Amygdala (tissue), 56 donors: Measurements from ENCODE around the gene UBE2M.

ENCODE experiments used
- DNase-seq, 56 donors: peaks; one replicate each; lab custom pipeline; 2025; lab: John Stamatoyannopoulos, UW

The UBE2M gene

DNA sequence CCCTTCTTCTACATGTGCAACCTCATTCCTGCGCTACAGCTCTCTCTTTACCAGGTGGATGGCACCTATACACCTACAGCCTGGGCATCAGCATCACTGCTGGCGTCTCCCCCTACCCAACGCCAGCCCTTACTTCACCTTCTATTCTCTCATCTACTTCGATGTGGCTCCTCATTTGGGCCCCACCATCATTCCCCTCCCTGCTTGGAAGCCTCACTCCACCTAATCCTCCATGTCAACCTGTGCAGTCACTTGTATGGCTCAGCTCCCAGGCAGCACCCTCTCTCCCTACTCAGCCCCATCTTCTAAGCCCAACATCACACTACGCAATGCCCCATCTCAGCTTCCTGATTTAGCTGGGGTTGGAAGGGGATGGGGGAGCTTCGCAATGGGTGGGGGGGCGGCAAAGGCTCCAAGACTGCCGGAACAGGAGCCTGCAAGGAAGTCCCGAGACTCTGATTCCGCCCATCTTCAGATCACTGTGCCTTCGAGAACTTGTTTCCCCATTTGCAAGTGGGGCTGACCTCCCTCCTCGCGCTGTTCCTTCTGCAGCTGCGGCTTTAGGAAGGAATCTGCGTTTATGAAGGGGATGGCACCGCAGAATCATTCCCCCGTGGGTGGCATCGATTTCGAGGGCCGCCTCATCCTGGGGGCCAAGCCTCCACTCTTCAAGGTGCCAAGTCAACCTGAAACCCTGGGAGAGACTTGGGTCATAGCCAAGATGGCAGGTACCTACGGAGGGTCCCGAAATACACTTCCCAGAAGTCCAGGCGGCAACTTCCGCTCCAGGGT is 13.8 kb upstream of the UBE2M start:
- no peak for DNase-seq

DNA sequence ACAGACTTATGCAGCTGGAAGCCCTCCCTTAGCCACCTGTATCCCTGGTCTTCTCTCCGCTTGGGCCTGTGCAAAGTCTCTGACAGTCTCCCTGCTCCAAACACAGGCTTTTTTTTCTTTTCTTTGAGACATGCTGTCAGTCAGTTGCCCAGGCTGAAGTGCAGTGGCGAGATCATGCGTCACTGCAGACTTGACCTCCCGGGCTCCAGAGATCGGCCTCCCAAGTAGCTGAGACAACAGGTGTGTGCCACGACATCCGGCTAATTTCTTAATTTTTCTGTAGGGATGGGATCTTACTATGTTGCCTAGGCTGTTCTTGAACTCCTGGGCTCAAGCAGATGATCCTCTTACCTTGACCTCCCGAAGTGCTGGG is 13.2 kb upstream of the UBE2M start:
- DNase-seq = no peak

DNA sequence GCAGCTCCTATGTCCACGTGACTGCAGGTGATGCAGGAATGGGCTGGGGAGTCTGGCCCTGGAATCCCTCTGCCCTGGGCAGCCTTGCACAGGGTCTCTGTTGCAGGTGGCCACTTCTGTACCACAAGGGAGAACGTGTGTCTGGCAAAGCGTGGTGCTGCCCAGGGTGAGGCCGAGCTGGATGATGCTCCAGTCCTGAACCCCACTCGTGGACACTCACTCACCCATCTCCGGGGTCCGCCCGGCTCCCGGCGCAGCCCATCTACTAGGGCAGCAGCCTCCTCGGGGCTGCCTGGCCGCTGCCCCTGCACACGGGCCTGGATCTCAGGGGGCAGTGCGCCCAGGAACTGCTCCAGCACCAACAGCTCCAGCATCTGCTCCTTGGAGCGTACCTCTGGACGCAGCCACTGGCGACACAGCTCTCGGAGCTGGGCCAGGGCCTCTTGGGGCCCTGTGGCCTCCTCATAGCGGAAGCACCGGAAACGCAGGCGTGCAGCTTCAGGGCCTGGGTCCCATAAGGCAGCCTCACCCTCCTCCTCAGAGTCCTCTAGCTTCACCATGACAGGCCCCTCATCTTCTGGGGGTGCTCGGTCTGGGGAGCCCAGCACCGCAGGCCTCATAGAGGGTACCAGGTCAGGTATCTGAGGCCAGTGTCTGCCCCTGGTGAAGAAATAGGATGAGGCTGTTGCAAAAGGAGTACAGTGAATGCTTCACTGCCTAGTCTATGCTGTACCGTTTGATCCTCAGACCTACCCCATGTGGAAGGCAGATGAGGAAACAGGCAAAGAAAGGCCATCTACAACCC is 12.6 kb upstream of the UBE2M start:
- no peak for DNase-seq

DNA sequence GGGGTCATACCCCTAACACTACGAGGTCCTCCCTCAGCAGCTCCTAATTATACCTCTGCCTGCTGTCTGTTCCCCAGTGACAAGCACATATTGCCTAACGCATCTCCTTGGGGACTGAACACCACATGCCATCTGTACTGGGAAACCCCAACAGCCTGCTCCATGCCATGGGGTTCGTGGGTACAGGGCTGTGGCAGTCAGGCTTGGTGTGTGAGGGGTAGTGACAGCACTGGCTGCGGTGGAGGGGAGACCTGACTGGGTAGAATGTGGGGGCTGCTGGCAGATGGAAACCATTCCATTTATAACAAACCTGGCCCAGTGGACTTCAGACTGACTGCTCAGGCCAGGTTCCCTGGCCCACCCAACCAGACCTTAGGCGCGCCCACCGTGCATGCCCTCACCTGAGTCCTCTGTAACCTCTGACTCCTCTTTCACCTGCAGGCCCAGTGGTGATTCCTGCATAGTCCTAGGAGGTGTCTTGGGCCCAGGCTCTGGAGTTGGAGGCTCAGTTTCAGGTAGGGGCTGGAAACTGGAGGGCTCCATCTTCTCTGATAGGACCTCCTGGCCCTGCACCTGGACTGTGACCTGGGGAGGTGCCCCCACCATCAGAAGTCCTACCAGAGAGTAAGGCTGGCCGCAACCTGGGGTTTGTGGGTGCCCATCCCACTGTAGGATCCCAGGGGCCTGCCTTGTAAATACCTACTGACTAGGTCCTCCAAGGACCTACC is 11.7 kb upstream of the UBE2M start:
- DNase-seq = no peak

DNA sequence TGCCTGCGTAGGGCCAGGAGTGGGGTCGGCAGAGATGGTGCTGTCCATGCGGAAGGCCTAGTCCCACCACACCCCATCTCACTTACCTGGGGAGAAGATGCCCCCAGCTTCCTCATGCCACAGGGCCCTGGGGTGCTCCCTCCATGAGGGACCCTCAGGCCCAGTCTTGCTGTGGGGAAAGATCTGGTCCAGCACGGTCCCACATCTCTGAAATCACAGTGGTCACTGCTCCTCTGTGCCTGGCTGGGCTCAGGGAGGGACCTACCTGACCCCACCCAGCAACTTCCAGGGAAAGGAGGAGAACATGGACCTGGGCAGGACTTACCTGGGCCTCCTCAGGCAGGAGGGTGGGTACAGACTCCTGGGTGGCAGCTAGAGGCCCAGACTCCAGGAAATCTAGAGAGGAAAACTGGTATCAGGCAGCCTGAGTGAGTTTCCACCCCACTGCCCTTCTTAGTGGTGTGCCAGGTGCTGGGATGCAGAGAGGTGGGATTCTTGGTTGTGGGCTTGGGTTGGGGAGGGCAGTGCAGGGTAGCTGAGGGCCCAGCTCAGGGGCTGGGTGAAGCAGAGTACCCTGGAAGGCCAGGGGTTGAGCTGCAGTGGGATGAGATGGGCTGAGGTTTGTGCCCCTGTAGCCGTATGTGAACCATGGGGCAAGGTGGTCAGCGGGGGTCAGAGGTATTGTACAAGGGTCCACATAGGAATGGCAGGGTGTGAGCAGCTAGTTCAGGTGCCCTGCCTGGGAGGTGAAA is 11.0 kb upstream of the UBE2M start:
- no peak for DNase-seq

DNA sequence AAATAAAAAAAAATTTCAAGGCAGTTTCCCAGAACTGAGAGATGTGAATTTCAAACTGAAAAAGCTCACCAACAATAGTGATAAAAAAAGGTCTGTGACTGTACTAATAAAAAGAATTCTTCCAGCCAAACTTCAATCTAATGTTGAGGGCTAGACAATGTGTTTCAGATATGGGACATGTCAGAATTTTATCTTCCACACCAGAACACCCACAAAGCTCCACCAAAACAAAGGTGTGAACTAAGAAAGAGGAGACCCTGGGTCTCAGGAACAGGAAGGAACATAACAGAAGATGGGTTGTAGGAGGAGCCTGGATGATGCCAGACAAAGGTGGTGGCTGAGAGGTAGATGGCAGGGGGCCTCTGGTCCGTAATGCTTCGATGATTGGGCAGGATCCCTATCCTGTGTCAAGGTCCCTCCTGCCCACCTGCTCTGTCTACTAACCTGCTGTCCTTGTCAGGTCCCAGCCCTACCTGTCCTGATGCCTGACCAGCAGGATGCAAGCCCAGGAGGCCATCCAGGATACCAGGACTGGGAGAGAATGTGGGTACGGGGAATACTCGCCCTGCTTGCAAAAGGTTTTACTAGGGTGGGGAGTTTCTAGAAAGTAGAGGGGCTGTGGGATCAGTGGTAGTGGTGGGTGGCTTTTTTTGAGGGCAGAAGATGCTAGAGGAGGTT is 10.2 kb upstream of the UBE2M start:
- DNase-seq = no peak

DNA sequence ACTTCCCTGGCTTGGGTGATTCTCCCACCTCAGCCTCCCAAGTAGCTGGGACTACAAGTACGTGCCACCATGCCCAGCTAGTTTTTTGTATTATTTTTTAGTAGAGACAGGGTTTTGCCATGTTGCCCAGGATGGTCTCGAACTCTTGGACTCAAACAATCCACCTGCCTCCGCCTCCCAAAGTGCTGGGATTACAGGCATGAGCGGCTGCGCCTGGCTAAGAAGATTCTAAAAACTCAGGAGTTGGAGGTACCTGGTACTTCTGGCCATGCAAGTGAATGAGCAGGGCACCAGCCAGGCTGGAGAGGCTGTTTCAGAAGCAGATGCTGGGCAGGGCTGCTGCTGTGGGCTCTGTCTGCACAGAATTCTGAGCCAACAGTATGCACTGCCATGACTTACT is 8.6 kb upstream of the UBE2M start:
- DNase-seq = no peak

DNA sequence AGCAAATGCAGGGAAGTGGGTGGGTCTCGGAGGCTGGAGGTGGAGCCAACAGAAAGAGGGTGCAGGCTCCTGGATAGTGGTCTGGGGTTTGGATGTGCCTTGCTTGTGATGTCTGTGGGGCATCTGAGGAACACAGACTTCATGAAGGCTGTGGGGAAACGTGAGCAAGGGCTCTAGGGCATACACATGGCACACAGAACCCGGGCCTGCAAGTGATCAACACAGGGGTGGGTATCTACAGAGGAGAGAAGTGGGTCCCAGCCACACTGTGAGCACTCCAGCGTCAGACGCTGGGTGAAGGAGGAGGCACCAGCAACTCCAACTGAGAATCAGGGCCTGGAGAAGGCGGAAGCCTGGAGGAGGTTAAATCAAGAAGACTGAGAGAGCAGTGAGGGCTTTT is 5.4 kb upstream of the UBE2M start:
- no peak for DNase-seq

DNA sequence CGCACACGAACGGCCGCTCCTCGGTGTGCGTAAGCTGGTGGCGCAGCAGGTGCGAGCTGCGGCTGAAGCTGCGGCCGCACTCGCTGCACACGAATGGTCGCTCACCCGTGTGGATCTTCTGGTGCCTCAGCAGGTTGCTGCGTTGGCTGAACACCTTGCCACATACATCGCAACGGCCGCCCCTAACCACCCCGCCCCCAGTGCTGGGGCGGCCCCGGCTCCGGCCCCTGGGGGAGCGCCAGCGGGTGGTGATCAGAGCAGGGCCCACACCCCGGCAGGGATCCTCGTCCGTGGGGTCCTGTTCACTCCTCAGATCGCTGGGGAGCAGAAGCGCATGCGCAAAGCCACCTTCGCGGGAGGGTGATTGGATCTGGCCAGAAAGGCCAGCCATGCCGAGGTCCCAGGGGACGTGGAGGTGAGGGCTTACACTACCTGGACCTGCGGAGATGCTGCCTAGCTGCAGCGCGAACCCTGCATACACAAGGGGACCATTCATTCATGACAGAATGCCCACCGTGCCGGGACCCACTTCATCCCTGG is 4.7 kb upstream of the UBE2M start:
- no peak for DNase-seq

DNA sequence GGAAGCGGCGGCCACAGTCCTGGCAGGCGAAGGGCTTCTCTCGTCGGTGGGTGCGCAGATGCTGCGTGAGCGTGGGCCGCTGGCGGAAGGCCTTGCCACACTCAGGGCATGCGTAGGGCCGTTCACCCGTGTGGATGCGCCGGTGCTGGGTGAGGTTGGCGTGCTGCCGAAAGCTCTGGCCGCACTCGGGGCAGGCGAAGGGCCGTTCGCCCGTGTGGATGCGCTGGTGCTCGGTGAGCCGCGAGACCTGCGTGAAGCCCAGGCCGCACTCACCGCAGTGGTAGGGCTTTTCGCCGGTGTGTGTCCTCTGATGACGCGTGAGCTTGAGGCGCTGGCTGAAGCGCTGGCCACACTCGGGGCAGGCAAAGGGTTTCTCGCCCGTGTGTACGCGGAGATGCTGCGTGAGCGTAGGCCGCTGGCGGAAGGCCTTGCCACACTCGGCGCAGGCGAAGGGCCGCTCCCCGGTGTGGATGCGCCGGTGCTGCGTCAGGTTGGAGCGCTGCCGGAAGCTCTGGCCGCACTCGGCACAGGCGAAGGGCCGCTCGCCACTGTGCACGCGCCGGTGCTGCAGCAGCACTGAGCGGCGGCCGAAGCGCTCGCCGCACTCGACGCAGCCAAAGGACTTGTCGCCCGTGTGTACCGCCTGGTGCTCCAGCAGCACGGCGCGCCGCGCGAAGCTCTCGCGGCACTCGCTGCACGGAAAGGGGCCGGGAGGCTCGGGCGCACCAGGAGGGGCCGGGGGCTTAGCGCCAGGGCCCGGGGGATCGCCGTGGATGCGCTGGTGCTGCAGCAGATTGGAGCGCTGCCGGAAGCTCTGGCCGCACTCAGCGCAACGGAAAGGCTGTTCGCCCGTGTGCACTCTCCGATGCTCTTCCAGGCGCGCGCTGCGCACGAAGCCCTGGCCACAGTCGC is 4.0 kb upstream of the UBE2M start:
- no peak for DNase-seq

DNA sequence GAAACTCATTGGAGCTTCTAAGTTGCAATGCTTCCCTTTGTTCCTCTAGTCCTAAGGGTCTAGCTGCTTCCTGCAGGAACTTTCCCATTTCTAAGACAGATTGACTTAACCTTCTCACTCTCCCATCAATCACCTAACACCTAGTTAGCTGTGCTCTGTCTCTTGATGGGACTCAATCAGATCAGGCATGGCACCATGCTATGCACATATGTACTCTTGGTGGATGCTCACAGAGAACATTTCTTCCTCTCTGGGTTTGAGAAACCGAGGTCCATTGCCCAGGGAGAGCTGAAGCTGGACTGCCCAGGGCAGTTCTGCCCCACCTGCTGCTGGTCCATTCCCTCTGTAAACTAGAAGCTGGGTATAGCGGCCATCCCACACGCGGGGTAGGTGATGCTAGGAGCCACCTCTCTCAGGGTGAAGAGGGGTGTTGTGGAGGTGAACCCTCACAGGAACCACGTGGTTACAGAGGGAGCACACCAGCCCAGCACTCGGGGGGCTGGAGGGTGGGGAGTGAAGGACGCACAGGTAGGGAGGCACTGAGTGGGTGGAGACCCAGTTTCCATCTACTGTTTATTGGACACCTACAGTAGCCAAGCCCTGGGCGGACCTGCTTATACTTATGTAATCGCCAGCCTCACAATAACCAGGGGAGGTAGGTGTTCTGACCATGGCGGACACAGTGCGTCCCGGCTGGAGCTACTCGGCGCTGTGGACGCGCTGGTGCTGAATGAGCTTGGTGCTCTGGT is 3.1 kb upstream of the UBE2M start:
- DNase-seq = no peak

DNA sequence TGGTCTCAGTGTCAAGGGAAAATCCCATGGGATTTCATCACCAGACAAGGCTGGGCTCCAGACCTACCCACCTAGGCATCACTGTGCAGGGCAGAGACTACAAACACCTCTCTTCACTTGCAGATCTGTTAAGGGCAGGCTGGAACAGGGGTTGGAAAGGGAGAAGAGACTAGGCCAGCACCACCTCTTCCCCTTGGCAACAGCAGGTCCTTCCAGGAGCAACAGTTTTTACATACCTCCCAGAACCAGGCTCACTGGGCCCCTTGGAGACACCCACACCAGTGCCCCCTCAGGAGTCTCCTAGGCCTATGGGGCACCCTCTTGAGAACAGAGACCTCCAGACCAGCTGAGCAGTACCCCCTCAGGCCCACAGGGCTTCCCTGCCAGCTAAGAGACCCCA is 2.5 kb upstream of the UBE2M start:
- DNase-seq = no peak

DNA sequence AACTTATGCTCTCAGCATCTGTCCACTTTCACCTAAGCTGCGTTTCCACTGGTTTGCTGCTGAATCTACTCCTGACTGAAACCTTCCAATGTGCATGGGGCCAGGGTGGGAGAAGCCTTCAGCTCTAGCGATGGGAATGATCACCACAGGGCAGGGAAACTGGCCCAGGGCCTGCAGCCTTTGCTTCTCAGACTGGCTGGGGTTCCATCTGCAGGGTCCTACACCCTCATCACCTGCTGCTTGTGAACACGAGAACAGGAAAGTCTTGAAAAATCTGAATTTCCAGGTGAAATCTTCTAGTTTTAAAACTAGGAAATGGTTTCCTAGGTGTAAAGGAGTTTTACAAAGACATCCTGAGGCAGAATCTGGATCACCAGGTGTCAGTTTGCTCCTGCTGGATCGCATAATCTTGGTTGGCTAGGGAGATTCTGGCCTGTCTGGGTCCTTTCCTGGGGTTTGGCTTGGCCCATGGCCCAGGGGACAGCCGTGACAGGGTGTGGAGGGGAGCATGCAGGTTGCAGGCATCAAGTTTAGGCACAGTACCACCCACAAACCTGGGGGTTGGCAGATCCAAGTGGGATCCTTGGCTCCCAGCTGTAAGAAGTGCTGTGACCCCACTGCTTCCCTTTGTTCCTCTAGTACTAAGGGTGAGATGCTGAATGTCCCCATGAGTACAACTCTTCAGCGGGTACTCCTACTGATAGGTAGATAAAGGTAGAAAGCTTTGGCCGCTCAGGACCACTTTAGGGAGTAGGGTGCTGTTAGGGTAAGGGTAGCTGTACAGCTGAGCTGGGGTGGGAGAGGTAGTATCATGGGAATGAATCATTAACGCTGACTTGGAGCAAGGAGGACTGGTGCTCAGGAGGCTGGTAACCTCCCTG is 1.8 kb upstream of the UBE2M start:
- no peak for DNase-seq

DNA sequence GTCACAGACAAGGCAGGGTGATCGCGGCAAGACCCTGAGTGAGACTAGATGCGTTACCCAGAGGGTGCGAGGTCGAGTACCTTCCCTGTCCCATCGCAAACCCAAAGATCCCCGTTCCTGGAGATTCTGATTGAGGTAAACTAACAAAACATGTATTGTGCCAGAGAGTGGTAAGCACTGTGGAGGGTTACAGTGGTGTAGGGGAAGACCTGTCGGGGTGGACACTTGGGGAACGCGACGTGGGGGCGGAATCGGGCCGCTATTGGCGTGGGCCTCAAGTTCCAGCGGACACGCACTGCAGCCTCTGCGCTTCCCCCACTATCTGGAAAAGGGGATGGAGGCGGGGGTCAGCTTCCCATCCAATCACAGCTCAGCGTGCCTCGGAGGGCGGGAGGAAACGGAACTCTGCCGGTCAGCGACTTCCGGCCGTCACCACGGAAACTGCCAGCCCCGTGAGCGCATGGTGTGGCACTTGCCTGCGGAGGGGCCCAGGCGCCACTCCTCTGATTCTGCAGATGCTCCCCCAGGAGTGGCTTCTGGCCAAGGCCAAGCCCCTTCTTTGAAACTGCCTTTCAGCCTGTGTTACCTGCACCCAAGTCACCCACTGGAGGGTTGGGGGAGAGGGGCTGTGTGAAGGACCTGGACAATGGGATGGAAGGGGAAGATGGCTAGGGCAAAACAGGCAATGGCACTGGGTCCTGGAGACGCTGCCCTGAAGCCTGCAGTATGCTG is 1.0 kb upstream of the UBE2M start:
- no peak for DNase-seq

DNA sequence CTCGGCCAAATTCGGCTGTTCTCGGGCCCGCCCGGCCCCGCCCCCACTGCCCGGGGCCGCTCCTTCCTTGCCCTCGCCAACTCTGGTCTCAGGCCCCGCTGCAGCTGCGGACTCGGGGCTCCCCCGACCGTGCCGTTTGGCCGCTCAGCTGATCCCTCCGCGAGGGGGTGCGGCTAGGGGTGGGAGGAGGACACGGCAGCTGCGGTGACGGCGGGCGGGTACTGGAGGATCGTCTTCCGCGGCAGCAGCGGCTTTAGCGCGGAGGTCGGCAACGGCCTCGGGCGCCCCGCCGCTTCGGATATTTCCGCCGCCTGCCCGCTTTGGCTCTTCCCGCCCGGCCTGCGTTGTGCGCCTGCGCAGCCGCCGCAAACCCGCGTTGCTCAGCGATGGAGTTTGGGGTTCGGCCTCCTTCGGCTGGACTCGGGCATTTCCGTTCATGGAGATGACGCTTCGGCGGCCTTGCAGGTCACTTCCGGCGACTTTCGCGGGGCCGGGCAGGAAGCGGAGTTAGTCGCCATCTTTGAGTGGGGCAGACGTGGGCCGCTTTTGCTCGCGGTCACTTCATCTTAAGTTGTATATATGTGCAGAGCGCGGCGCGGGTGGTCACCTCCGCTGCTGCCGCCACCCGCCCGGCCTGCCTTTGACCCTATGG is 338 bp upstream of the UBE2M start:
- DNase-seq = no peak
